Hematopoietic multipotent progenitor cell treated with erythropoietin and hydrocortisone succinate and interleukin-3 and kit ligand, for 4 days (in vitro differentiated cells): ENCODE data around the gene PAK6.

Experiments used
- DNase-seq: peaks from one replicate; pipeline ENCODE4 v3.0.0-alpha.2; 2015

The PAK6 gene

DNA sequence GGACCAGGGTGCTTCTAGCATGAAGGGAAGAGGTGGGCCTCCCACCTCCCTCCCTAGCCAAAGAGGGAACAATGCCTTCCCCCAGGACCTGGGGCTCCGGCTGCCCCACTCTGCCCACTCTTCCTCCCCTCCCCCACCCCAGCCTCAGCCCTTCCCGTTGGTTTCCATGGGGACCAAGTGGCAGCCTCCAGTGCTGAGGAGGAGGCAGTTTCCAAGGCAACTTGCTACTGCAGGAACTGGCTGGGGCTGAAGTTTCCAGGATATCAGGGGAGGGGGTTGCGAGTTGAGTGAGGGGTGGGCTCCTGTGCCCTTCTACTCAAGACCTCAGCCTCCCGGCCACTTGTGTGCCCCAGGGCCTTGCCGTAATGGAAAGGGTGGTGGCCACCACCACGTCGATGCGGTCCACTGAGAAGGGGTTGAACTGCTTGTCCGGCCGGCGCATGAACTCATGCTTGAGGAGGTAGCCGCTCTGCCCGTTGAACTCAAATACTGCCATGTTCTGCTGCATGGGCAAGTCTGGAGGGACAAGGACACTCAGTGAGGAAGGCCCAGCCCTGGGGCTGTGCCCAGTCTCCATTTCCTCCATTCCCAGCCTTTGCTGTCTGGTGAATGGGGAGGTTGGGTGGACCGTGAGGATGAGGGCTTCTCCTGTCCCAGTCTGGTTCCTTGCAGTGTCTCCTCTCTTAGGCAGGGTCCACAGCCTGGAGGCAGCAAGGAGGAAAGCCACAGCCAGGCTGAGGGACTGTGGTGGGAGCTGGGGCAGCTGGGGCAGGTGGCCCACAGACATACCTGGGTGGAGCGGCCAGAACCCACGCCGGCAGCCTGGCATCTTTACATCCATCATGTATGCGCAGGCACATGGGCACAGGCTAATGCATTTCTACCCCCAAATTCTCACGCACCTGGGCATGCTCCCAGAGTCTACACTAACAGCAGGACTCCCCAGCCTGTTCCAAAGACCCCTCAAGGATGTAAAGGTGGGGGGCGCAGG, 55.3 kb downstream of the PAK6 start:
- no peak for DNase-seq

DNA sequence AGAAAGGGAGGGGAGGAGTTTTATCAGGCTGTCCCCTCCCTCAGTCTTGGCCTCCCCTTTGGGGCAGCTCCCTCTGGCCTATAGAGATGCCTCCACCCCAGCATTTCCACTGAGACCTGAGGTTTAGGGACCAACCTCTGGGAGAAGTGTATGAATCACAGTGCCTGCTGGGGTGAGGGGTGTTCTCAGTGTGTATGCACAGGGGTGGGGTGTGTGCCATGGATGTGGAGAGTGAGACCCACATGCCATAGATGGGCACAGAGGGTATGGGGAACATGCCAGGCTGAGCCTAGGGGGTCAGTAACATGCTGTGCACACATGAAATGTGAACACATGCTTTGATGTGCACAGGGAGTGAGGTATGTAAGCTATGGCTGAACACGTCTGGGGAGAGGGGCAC, 56.4 kb downstream of the PAK6 start:
- DNase-seq = no peak

DNA sequence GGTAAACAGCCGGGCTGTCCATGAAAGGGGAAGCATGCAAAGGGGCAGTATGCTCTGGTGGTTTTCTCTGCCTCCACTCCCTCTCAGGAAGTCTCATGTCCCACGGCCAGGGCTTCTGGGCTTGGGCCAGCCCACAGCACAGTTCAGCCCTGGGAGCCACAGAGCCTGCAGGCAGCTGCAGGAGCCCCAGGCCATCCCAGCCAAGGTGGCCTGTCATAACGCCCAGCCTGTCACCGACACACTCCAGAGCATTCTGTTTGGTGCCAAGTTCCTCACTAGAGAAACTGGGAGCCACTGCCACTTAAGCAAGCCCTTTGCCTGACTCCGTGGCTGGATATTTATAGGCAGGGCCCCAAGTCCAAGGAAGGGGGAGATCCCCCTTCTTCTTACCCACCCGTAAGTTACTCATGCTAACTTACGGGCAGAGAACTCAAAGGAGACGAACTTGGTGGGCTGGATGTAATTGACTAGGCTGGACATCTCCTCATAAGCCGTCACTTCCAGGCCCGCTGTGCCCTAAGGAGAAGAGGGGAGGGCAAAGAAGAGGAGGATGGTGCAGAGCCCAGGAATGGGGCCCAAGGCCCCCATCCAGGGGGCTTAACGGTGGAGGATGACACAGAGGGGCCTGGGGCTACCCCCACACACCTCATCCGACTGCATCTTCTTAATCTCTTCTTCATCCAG, 57.2 kb downstream of the PAK6 start:
- DNase-seq = no peak

DNA sequence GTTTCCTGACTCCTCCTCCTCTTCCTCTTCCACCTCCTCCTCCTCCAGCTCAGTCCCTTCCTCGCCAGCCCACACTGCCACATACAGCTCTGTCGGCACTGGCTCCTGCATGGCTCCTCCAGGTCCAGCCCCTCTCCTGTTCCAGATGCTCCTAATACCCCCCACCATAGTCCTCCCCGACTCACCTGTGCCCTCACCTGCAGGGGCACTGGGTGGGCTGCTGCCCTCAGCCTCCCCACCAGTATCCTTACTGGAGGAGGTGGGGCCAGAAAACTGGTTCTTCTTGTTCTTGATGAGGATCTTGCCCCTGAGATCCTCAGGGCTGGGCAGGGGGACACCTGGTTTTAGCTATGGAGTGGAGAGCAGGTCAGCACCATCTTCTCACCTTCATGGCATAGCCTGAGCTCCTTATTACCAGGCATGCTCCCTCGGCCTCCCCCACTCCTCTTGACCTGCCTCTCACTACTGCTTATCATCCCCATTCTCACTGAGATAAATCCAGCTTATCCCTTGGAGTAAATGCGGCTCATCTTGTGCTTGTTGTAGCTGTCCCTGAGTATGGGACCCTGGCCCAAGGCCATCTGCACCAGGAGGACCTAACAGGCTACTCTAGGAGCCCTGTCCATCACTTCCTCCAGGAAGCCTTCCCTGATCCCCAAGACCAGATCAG, 57.8 kb downstream of the PAK6 start:
- no peak for DNase-seq

DNA sequence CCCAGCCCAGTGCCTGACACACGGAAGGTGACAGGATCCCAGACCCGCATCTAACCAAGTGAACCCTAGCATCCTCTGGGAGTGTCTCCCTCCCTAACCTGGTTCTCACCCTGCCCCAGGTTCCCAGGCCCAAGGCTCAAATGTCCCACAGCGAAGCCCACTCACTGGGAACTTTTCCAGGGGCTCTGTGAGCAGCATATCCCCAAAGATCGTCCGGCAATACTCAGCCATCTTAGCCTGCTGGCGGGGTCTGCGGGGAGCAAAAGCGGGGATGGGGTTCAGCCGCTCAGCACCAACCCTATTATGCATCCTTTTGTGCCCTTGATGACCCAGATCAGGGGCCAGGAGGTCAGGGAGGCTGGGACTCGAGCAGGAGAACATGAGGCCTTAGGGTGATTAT, 58.5 kb downstream of the PAK6 start:
- no peak for DNase-seq

DNA sequence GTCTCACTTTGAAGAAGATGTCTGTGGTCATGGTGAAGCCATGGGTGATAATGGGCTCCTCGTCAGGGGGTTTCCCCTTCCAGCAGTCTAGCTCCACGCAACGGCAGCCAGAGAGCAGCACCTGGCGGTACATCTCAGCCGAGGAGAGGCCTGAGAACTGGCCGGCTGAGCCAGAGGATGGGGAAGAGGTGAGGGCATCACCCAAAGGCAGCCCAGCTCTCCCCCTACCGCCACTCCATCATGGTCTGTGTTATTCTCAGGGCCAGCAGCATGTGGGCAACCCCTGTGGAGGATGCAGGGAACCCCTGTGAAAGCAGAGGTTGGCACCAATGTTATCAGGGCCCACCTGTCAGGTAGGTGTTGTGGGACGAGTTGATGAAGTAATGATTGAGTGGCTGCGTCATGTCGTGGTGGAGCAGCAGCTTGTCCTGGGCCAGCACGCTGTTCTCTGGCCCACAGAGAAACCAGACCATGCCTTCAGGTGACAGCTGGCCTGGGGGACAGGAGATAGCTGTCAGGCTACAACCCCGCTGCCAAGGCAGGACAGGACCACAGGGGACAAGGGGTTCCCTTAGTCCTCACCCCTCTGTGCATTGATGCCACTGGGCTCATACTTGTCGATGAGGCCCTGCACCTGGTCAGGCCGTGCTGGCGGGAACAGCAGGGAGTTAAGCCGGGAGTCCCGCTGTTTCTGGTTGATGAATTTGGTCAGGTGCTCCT, 59.5 kb downstream of the PAK6 start:
- no peak for DNase-seq

DNA sequence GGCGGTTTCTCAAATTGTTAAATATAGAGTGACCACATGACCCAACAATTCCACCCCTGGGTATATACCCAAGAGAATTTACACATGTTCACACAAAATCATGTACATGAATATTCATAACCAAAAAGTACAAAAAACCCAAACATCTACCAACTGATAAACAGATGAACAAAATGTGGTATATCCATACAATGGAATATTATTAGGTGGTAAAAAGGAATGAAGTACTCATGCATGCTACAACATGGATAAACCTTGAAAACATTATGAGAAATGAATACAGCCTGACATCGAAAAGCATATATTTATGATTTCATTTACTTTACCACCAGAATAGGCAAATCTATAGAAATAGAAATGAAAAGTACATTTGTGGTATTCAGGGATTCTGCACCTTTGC, 61.5 kb downstream of the PAK6 start:
- no peak for DNase-seq

DNA sequence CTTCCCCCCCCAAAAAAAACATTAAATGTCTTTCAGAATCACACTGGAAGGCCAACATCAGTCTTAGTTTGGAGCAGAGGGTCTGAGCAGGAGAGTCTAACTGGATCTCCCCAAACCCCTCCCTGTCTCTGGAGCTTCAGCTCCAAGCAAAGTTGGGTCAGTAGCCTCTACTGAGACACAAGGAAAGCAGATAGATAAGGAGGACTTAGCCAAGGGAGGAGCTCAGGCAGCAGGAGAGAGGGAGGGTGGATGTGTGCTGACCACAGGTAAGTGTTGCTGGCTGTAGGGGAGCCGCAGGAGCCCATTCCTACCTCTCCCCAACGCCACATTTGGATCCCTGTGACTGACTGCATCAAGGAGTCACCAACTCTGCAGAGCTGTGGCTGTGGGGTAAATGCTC, 61.9 kb downstream of the PAK6 start:
- no peak for DNase-seq

DNA sequence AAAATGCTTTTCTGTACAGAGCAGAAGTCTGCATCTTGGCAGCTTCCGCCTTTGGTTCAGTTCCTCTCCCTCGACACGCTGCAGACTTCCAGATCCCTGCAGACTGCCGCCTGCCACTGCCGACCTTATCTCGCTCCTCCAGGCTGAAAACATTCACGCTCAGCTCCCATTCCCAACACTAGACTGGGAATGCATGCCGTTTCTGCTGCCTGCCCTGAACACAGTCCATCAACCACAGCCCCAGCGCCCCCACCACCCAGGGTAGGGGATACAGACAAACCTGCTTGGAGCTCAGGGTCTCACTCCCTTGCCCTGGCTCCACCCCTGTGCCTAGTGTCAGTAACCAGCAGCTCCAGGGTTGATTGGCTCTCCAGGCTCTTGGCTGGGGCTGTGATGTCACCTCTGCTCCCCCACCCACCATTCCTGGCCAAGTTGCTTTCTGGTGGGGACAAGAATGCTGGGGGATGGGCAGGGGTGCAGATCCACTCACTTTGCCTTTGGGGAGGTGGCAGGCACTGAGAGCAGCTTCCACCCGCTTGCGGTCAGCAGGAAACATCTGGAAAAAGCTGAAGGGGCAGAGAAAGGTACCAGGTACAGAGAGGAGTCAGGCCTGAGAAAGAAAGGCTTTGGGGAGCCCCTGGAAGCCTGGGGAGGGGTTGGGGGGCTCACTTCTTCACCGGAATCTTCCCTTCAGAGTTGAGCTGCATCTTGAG, 62.8 kb downstream of the PAK6 start:
- no peak for DNase-seq

DNA sequence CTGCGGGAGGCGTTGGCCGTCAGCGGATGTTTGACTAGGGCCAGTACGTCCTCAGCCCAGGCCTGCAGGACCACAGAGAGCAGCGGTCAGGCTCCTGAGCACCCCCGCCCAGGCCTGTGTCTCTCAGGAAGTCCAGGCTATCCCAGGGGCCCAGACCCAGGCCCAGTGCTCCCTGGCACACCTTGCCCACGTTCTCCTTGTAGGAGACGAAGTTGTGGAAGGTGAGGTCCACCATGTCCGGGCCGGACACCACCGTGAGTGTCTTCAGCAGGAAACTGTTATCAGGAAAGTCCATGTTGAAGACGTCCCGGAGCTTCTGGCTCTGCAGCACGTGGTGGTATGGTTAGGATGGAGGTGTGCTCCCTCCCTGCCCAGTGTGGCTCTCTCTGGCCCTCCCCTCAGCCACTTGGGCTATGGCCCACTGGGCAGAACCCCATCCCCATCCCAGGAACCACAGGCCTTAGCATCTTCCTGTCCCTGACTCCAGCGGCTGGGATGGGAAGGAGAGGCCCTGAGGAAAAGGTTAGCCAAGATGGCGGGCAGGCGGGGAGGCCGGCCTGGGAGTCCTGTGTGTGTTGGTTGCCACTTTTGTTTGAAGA, 63.5 kb downstream of the PAK6 start:
- no peak for DNase-seq

DNA sequence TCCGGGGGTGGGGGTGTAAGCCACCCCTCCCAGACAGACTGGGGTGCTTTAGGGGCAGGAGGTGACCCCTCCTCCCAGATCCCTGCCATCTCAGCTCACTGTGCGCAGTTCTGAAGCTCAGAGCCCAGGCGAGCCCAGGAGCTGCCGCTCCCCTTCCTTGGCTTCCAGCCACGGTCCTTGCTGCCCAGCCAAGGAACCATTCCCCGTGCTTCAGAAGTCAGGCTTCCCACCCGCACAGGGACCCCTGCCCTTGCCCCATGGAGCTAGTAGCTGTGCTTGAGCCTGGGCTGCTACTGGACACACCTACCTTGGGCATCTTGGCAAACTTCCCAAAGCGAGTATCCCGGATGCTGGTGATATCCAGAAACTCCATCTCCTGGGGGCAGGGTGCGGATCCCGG, 64.1 kb downstream of the PAK6 start:
- DNase-seq = no peak

DNA sequence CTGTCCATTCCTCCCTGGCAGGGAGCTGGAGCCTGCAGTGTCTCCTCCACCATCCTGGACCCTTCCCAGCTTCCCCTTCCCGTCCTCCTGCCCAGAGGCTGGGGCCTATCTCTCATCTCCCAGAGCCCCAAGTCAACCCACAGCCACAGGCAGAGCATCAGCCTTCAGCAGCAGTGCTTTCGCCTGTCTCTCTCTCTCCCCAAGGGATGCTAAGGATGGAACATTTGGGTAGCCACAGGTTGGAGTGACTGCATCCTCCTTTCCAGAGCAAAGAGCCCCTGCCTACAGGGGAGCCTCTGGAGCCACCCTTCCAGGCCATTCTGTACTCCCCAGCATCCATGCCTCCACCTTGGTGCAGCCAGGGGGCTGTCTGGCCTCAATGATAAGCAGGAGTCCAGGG, 64.7 kb downstream of the PAK6 start:
- DNase-seq = no peak

DNA sequence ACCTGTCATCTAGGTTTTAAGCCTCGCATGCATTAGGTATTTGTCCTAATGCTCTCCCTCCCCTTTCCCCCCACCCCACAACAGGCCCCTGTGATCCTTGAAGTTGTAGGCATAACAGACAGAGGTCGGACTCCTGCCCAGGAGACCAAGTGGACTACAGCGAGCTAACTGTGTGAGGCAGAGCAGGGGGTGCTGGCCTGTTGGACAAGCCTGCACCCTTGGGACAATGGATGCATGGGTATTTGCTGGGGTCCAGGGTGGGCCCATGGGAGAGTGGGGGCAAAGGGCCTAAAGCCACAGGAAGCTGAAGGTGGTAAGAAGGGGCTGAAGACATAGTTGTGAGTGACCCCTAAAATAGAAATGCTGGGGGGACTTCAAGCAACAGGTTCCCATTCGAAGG, 66.4 kb downstream of the PAK6 start:
- no peak for DNase-seq

DNA sequence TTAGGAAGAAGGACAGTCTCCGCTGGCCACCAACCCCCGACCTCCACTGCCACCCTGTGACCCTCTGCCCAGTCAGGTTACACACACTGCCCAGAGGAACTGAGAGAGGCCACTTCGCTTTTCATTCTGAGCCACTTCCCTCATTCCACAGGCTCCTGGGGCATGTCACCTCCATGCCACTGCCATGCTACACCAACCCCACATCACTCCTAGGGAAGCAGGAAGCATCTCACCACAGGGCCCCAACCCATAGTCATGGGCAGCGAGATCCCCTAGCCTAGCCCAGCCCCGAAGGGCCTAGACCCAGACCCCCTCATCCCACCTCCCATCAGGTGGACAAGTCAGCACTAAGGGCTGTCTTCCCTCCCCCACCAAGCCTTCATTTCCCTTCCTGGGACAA, 67.5 kb downstream of the PAK6 start:
- DNase-seq = peak; percentile 30

DNA sequence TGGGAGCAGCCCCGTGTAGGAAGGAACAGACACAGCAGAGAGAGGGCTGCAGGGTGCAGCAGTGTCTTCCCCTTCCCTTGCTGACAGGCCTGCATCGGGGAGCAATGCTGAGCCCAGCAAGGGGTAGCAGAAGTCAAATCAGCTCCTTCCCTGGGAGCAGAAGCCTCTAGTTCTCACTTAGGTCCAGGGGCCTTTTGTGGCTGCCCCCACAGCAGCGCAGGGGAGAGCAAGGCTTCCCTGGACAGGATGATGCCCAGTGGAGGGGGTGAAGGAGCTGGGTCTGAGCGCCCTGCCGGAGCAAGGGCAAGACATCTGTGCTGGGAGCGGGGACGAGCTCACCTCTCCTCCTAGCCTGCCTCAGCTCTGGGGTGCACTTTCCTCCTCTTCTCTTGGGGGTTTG, 68.0 kb downstream of the PAK6 start:
- DNase-seq = peak; percentile 46

DNA sequence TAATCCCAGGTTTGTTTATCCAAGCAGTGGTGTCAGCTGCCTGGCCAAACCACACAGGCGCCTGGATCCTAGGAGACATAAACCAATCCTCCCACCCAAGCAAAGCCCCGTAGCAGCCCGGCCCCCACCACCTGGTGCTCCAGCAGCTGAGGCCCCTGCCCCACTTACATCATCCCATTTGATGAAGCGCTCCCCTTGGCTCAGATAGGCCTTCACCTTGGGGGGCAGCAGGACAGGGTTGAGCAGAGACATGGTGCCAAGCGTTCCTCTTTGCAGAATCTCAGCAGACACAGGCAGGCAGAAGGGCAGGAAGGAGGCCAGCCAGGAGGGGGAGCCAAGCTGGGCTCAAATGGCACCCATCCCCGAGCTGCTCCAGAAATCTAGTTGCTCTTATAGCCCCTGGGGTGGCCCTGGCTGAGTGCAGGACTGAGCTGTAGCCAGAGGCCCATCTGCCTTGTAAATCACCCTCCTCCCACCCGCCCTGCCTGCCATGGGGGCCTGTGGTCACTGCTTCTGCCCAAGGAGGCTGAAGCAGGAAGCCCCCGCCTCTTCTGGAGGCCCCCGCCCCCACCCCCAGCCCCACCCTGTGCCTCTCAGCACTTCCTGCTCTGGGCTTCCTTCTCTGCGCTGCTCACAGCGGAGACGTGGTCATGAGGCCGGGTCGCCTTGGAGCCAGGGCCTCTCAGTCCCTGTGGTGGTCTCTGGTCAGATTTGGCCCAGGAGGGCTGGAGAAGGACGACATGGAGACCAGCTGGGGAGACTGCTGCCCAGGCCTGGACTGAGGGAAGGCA, 68.8 kb downstream of the PAK6 start, which contains the start of gene PLCB2:
Gene PLCB2 (minus strand): TSS at position 515 of the 791 bp plus-strand sequence. CDS start 263 bp downstream, at position 252.
- peak; percentile 92 for DNase-seq

DNA sequence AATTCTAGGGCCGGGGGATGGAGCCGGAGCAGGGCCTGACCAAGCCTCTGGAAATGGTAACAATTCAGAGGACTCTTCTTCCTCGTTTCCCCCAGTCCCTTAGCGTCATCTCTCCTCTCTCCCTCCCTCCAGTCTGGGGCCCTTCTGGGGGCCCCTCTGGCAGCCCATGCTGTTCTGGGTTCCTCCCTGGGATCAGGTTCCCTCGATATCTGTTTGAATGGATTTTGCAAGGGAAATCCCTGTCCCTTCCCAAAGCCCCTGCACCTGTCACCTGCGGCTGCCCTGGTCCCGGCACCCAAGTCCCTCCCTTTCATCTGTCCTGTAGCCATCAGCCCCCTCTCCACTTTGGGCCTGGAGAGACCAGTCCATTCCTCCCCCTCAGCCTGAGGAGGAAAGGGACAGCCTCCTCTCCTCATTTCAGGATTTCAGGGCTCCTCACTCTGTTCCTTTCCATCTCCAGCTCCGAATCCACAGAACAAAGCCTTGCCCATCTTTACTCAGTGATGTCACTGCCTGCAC, 70.5 kb downstream of the PAK6 start:
- no peak for DNase-seq

DNA sequence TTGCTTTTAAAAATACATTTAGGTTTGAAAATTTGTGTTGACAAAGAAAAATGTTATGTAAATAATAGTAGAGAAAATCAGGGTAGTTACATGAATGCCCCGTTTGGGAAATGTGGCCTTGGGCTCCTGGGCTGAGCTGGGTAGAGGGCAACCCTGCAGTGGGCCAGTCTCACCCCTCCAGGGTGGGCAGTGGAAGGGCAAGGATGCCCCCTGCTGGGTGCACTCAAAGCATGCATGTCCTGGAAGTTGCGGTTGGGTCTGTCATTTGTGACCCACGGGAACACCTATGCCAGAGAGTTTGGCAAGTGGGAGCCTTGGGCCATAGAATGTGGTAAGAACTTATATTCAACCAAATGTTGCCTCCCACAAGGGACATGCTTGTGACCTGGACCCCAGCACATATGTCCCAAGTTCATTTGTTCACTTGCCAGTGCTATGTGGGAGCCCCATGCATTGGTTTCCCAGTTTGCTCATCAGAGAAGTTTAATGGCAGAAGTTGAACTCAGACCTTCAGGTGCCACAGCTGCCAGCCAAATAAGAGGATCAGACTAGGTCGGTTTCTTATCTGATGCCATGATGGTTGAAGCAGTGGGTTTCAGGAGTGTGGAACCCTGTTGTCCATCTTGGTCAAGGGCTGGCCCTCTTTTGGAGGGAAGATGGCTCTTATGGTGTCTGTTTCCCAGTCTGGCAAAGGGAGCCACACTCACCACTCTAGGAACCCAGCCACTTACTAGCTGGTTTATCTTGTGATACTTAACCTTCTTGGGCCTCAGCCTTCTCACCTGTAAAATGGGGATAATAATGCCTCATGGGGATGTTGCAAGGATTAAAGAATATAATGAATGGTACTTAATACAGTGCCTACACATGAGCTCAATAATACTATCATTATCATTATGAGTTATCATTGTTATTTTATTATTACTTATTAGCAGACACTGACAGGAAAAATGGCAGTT, 71.4 kb downstream of the PAK6 start:
- peak; percentile 89 for DNase-seq

DNA sequence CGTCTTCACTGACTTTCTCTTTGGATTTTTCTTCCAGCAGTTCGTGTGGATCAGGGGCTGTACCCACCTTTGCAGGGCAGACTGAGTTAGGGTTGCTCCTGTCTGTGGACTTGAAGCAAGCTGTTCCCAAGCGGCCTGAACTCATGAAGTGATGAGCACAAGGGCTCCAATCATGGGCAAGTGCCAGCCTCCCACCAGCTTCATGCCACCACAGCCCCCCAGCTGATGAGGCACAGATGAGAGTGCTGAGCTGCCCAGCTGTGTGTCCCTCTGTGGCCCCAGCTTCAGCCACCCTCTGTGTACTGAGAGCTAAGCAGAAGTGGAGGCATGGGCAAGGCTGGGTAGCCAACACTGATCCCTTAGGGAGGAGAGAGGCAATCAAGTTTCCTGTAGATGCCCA, 72.1 kb downstream of the PAK6 start:
- no peak for DNase-seq
